DMS114 treated with DMSO at 0.1 percent for 48 hours (cell line): Measurements from ENCODE around the gene C17orf107.

Experiments
- DNase-seq: peaks from one replicate; lab custom pipeline; 2025; ENCODE audit not compliant: unreplicated experiment; lab: John Stamatoyannopoulos, UW

Gene C17orf107

DNA sequence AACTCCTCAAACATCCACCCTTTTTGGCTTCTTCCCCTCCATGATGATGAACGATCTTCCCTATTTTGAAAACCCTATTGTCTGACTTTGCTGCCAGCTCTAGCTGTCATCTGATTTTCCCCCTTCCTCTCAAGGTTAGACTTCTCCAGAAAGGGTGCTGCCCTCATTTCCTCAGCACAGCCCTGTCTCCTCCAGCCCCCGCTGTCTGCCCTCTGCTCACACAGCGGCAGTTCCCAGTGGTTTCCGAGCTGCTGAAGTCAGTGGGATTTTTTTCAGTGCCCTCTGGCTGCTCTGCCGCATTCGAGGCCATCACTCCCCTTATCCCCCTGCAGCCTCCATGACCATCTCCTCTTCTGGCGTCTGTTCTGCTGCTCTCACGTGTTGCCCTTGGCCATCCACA is 26.6 kb upstream of the C17orf107 start:
- no peak for DNase-seq

- DNase-seq, result no peak
These were observed 22.2 kb upstream of the C17orf107 start for GRCh38 chr17:4877089-4877488.

DNA sequence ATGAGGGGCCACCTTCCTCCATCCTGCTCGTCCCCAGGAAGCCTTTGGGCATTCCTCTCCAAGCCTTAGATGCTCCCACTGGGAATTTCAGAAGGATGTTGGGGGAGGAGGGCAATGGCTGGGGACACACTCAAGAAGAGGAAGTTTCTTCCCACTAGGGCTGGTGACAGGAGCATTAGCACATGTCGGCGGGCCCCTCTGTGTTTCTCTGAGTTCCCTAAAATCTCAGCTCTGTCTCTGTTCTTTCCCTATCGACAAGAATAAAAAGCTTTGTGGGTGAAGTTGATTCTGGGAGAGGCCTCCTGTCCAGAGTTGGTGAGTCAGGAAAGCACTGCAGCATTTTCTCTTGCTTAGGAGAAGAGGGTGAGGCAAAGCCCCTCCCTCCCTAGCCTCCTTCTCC is 19.7 kb upstream of the C17orf107 start:
- DNase-seq, result no peak

- no peak for DNase-seq
These were observed 18.5 kb upstream of the C17orf107 start for GRCh38 chr17:4880857-4881256.

DNA sequence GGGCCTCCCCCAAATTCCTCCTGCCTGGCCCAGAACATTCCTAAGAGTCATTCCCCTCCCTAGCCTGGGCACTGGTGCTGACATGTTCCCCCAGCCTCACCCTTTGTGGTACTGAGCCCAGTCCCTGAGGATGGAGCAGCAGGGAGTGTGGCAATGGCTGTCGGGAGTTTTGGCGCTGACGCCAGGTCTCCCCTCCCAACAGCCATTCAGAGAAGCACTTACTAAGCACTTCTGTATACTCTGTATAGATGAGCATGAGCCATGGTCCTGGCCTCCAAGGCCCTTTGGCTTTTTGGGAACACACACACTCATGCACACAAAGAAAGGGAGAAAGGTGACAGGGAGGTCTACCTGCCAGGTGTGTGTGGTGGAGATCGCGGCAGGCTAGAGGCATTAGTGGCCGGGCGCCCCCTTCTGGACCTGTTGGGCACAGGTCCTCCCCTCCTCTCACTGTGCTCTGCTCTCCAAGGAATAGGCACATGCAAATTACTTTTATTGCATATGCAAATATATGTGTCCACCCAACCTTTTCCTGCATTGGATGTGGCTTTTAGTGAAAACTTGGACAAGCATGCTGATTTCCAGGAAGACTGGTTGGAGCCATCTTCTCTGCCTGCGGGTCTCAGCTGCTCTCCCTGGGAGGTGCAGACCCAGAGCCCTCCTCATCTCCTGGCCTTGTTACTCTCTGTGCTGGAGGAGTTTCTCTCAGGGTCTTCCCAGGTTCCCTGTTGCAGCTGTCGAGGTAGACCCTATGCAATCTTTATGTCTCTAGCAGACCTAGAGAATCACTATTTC is 17.4 kb upstream of the C17orf107 start:
- no peak for DNase-seq

DNA sequence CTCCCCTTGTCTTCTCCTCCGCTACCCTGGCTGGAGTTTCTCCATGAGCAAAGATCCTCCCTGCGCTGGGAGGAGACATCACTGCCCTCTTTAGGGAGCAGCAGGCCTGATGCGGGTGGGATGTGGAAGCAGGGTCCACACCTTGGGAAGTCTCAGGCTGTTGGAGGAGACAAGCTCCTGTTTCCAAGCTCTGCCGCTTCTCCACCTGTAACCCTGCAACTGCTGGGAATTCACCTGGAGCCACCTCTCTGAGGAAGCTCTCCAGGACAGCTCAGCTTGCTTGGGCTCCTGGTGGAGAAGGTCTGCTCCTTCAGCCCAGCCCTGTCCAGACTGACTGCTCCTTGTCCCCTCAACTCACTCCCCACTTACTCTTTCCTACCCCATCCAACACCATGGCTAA is 14.8 kb upstream of the C17orf107 start:
- no peak for DNase-seq

- DNase-seq, result no peak
These were observed 12.5 kb upstream of the C17orf107 start for GRCh38 chr17:4886830-4887229.

DNA sequence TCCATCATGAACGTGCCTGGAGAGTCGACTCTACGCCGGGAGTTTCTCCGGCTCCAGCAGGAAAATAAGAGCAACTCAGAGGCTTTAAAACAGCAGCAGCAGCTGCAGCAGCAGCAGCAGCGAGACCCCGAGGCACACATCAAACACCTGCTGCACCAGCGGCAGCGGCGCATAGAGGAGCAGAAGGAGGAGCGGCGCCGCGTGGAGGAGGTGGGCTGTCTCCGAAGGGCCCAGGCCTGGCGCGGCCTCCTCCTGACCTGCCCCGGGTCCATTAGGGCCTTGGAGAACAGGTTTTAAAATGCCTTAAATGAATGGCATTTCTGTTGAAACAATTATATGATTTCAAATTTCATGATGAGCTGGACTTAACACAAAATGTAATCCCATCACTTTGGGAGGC is 11.8 kb upstream of the C17orf107 start:
- no peak for DNase-seq

- DNase-seq, result no peak
These were observed 7.6 kb upstream of the C17orf107 start for GRCh38 chr17:4891411-4892410.

GRCh38 chr17:4892499-4893221 is 6.7 kb upstream of the C17orf107 start:
- no peak for DNase-seq

GRCh38 chr17:4893272-4893671 is 6.1 kb upstream of the C17orf107 start:
- DNase-seq, result no peak

DNA sequence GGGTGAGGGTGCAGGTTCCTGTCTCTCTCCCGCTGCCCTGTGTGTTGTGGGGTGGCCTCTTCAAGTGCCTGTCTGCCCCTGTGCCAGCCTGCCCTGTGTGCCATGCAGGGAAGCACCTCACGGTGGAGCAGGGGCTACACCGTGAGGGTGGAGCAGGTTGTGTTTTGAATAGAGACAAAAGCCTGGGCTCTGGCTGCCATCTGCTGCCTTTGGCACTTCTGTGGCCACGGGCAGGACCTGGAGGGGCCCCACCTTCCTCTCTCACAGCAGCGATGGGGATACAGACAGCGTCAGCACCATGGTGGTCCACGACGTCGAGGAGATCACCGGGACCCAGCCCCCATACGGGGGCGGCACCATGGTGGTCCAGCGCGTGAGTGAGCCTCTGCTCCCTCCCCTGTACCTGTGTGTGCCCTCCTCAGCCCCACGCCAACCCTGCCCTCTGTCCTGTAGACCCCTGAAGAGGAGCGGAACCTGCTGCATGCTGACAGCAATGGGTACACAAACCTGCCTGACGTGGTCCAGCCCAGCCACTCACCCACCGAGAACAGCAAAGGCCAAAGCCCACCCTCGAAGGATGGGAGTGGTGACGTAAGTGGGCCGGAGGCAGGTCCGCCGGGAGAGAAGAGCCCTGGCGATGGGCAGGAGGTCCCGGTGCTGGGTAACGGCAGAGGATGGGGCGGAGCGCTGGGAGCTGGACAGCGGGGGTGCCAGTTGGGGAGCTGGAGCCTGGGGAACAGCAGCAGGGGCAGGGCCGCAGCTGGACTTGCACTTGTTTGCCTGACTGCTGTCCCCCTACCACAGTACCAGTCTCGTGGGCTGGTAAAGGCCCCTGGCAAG is 5.4 kb upstream of the C17orf107 start:
- DNase-seq, result no peak

DNA sequence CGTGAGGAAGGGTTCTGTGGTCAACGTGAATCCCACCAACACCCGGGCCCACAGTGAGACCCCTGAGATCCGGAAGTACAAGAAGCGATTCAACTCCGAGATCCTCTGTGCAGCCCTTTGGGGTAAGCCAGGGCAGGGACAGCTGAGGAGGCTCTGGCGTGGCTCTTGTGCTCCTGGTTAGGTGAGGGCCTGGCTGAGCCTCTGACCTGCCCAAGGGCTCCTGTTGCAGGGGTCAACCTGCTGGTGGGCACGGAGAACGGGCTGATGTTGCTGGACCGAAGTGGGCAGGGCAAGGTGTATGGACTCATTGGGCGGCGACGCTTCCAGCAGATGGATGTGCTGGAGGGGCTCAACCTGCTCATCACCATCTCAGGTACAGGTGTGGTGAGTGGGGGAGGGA is 4.2 kb upstream of the C17orf107 start:
- no peak for DNase-seq

- DNase-seq, result no peak
These were observed 3.5 kb upstream of the C17orf107 start for GRCh38 chr17:4895657-4896331.

GRCh38 chr17:4896332-4897197 is 2.8 kb upstream of the C17orf107 start:
- DNase-seq, result no peak

DNA sequence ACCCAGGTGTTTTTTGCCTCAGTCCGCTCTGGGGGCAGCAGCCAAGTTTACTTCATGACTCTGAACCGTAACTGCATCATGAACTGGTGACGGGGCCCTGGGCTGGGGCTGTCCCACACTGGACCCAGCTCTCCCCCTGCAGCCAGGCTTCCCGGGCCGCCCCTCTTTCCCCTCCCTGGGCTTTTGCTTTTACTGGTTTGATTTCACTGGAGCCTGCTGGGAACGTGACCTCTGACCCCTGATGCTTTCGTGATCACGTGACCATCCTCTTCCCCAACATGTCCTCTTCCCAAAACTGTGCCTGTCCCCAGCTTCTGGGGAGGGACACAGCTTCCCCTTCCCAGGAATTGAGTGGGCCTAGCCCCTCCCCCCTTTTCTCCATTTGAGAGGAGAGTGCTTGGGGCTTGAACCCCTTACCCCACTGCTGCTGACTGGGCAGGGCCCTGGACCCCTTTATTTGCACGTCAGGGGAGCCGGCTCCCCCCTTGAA is 2.1 kb upstream of the C17orf107 start:
- DNase-seq, result no peak

- DNase-seq, result no peak
These were observed 1.6 kb upstream of the C17orf107 start for GRCh38 chr17:4897785-4898184.

DNA sequence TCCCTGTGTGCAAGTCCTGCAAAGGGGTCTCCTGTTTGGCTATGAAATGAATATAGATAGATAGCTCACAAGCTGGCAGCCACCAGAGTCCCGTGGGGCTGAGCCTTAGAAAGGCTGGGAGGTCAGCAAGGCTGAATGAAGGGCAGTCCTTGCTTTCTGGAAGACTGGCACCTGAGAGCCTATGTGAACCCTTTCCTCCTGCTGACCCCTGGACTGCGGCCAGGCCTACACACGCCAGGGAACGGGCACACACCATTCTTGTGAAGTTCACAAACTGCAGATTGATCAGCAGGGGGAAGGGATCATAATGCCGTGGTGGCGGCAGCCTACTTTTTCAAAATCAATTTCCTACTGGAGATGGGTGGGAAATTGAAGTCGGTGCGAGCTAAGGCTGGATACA is 985 bp upstream of the C17orf107 start:
- DNase-seq, result no peak

DNA sequence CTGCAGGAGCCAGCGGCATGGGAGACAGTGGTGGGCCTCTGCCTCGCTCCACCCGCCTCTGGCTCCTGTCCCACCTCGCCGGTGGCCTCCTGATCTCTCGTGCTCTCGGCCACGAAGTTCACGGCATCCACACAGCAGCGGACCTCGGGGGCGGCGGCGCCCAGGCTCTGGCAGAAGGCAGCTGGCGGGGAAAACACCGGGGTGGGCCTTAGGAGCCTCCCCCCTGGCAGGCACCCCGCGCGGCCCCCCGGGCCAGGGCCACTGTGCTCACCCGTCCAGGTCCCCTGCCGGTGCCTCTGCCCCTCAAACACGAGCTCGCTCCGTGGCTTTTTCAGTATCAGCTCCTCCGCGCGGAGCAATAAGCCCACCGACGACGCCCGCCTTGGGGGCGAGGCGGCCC is 409 bp upstream of the C17orf107 start:
- no peak for DNase-seq
